Panc1 (cell line): ENCODE results near the gene P2RX3. TPM values are rescaled to one million over a fixed set of nuclear protein-coding genes. Genes with fewer than 3 reads are reported as not detected.

ENCODE experiments used
- ATAC-seq: fragments of 200-7000 bp; cut with Tn5 transposase; 2 replicates; pipeline ENCODE4 v1.9.1; 2020; ENCODE audit warnings: mild to moderate bottlenecking, moderate library complexity
- BruUV-seq: library from RNA; stranded (reverse); fragments of 400-500 nt; replicated peaks from 2 replicates; lab custom pipeline; 2021; lab: Mats Ljungman, UMichigan
- CTCF ChIA-PET: fragments of 300-600 bp; sonication (Branson Sonifier 250); formaldehyde crosslinking; loops from one replicate; lab custom pipeline; 2022; ENCODE audit warnings: antibody characterized with exemption; lab: Charles Lee
- POLR2A ChIA-PET: fragments of 300-600 bp; sonication (Branson Sonifier 250); formaldehyde crosslinking; loops from one replicate; lab custom pipeline; 2022; ENCODE audit warnings: antibody characterized with exemption; lab: Charles Lee
- DNase-seq: peaks from one replicate; pipeline ENCODE4 v3.0.0-alpha.2; 2010; ENCODE audit warnings: low read depth, low spot score
- H3K27ac ChIP-seq: 2 replicates; pipeline ENCODE4 v1.5.1; 2011; ENCODE audit warnings: mild to moderate bottlenecking, low read length, inconsistent platforms
- H3K27me3 ChIP-seq: fragments of 200-500 bp; sonication (Bioruptor generic); 2 replicates; pipeline ENCODE4 v1.6.0; 2014; ENCODE audit warnings: low read length, inconsistent platforms; ENCODE audit not compliant: control insufficient read depth, insufficient read depth
- H3K36me3 ChIP-seq: fragments of 200-500 bp; sonication (Bioruptor generic); 2 replicates; pipeline ENCODE4 v1.5.1; 2014; ENCODE audit warnings: inconsistent platforms, mild to moderate bottlenecking, low read length, moderate library complexity; ENCODE audit not compliant: control insufficient read depth, insufficient read depth
- H3K4me1 ChIP-seq: 2 replicates; pipeline ENCODE4 v1.5.1; 2011; ENCODE audit warnings: inconsistent platforms, mild to moderate bottlenecking, low read length, moderate library complexity; ENCODE audit not compliant: control insufficient read depth, insufficient read depth
- H3K4me3 ChIP-seq, 2 experiments: 2 replicates each; pipeline ENCODE4 v1.5.1; 2011 to 2012; ENCODE audit warnings: low read depth in 2 of 2, low read length in 2 of 2, mild to moderate bottlenecking in 2 of 2, inconsistent platforms in 1 of 2, moderate library complexity in 1 of 2
- H3K9me3 ChIP-seq: fragments of 200-500 bp; sonication (Bioruptor generic); 2 replicates; pipeline ENCODE4 v1.5.1; 2014; ENCODE audit warnings: low read depth, mild to moderate bottlenecking, inconsistent platforms, low read length, moderate library complexity; ENCODE audit not compliant: control insufficient read depth, insufficient read depth
- CTCF ChIP-seq: fragments of 450-650 bp; IDR thresholded peaks from 2 replicates; pipeline ENCODE4 v1.5.1; 2017; ENCODE audit warnings: mild to moderate bottlenecking
- POLR2AphosphoS5 ChIP-seq: IDR thresholded peaks from 2 replicates; pipeline ENCODE4 v1.6.1; 2012; ENCODE audit warnings: mild to moderate bottlenecking, low read depth, low read length, moderate library complexity
- REST ChIP-seq, 2 experiments: IDR thresholded peaks; 2 replicates each; pipeline ENCODE4 v1.6.1; 2011 to 2012; ENCODE audit warnings: low read depth in 2 of 2, control low read depth in 1 of 2, low read length in 1 of 2, mild to moderate bottlenecking in 1 of 2, moderate library complexity in 1 of 2; ENCODE audit not compliant: insufficient read depth in 1 of 2
- SIN3A ChIP-seq: IDR thresholded peaks from 2 replicates; pipeline ENCODE4 v1.6.1; 2012; ENCODE audit warnings: low read depth, mild to moderate bottlenecking, low read length, moderate library complexity, borderline replicate concordance; ENCODE audit not compliant: insufficient read depth
- TCF7L2 ChIP-seq: IDR thresholded peaks from 2 replicates; pipeline ENCODE4 v1.6.1; 2011; ENCODE audit warnings: mild to moderate bottlenecking, low read depth, low read length, inconsistent platforms
- in situ Hi-C: cut with HindIII; loops from 2 replicates; pipeline ENCODE4 v1.10.0; 2016; ENCODE audit warnings: low sequenced_read_pairs, low pct_unique_long_range_greater_than_20kb
- intact Hi-C: fragments of 100-400 bp; cut with micrococcal nuclease; formaldehyde crosslinking; loops from one replicate; pipeline ENCODE4 v1.10.0; 2022; ENCODE audit not compliant: unreplicated experiment
- total RNA-seq: library from RNA; stranded (reverse); gene quantifications from one replicate; pipeline ENCODE4 v1.2.1, GENCODE V29; 2021; ENCODE audit not compliant: unreplicated experiment

P2RX3 gene
- total RNA-seq, 1 experiment from 2014 or later, result not detected

GRCh38 chr11:57313071-57313787 is 24.9 kb upstream of the P2RX3 start:
- ChIA-PET CTCF (interaction anchor here (0.5 kb wide), 1 partner anchor 63 kb away, joined by 4 read pairs; no protein-coding TSS in a partner anchor), POLR2A (interaction anchor here (0.5 kb wide), 1 partner anchor 8 kb away, joined by 3 read pairs; no protein-coding TSS in a partner anchor)
- in situ Hi-C loops, result no loop called here
- no peaks in the 10 kb centered on the region for H3K36me3 ChIP-seq
- no TSS peak for BruUV-seq
- H3K27me3 ChIP-seq, result no peaks in the 10 kb centered on the region
- no peak overlapping the region for H3K4me3 ChIP-seq
- no peaks in the 10 kb centered on the region for H3K9me3 ChIP-seq
- peaks cover 22% of the 10 kb centered on the region for H3K4me1 ChIP-seq
- no peak for TF ChIP-seq CTCF
- TF ChIP-seq TCF7L2, result no peak
- no peak for TF ChIP-seq POLR2AphosphoS5
- no peak for TF ChIP-seq REST (IDR thresholded peaks at IDR 0.05; ENCODE audit: insufficient read depth in 1 of 2, low read depth in 2 of 2, low read length in 1 of 2)
- TF ChIP-seq SIN3A, result no peak
- H3K27ac ChIP-seq, result no peak overlapping the region
- DNase-seq, result no peak
- intact Hi-C loops, result no loop called here
- no peak for ATAC-seq

DNA sequence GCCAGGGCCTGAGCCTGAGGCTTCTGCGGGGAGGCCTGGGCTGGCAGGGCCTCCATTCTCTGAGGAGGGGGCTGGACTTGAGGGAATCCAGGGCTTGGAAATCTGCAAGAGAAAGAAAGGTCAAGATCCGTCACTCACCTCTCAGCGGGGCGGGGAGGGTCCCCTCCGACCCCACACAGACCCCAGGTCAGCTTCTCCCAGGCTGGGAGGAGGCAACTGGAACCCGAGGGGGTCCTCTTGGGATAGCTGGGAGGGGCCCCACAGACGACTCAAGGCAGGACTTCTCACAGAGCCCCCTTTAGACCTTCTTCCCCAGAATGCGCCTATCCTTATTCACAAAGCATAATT is 24.4 kb upstream of the P2RX3 start:
- no peaks in the 10 kb centered on the region for H3K36me3 ChIP-seq
- CTCF ChIA-PET, result interaction anchor here (0.5 kb wide), 1 partner anchor 64 kb away, joined by 4 read pairs; no protein-coding TSS in a partner anchor

More for the DNA sequence above, 24.4 kb upstream of the P2RX3 start:
- DNase-seq (no peak), ATAC-seq (no peak)
- intact Hi-C loops, result no loop called here
- no peak overlapping the region for H3K27ac ChIP-seq
- TF ChIP-seq SIN3A (no peak), REST (IDR thresholded peaks at IDR 0.05; ENCODE audit: insufficient read depth in 1 of 2, low read depth in 2 of 2, low read length in 1 of 2) (no peak), POLR2AphosphoS5 (no peak), TCF7L2 (no peak), CTCF (no peak)
- no TSS peak for BruUV-seq
- H3K4me1 ChIP-seq, result peaks cover 22% of the 10 kb centered on the region
- in situ Hi-C loops, result no loop called here
- no peaks in the 10 kb centered on the region for H3K9me3 ChIP-seq
- POLR2A ChIA-PET, result no interaction called here
- no peaks in the 10 kb centered on the region for H3K27me3 ChIP-seq
- H3K4me3 ChIP-seq, result no peak overlapping the region
